ENCODE results near the gene GOLGA8B.
"Not testable (repeated sequence)": the region's sequence is repeated elsewhere in the genome, so short reads cannot be mapped to it uniquely, and the experiment has no call there.

Gene GOLGA8B, protein sequence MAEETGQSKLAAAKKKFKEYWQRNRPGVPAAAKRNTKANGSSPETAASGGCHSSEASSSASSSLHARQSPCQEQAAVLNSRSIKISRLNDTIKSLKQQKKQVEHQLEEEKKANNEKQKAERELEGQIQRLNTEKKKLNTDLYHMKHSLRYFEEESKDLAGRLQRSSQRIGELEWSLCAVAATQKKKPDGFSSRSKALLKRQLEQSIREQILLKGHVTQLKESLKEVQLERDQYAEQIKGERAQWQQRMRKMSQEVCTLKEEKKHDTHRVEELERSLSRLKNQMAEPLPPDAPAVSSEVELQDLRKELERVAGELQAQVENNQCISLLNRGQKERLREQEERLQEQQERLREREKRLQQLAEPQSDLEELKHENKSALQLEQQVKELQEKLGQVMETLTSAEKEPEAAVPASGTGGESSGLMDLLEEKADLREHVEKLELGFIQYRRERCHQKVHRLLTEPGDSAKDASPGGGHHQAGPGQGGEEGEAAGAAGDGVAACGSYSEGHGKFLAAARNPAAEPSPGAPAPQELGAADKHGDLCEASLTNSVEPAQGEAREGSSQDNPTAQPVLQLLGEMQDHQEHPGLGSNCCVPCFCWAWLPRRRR

GRCh38 chr15:34583399-34584329 lies at the start of gene GOLGA8B:
GOLGA8B (minus strand) TSS chr15:34583651; CDS start chr15:34535912, 47,739 bp downstream.
- Histone ChIP-seq H3K27ac (ENCODE audit: low read depth, low read length) (peak within 1 kb of the TSS; percentile 45; the same call in 1 of the 2 replicates), H3K4me3 (ENCODE audit: insufficient read depth, low read length, poor library complexity, severe bottlenecking) (peak within 1 kb of the TSS; percentile 90), H3K9me2 (replicated peaks; ENCODE audit: insufficient read depth, low read length) (no peaks in the 10 kb centered on the region), H3K79me2 (ENCODE audit: insufficient read depth, low read length) (peaks cover 25% of the 10 kb centered on the region), H4K20me1 (ENCODE audit: low read depth, low read length) (no peaks in the 10 kb centered on the region), H3K4me2 (ENCODE audit: low read depth, low read length, poor library complexity, severe bottlenecking) (peak within 1 kb of the TSS; percentile 61), H2AFZ (ENCODE audit: low read depth, low read length, severe bottlenecking) (peak within 1 kb of the TSS; percentile 100), H3K9ac (ENCODE audit: low read length) (peak within 1 kb of the TSS; percentile 97), H3F3A (ENCODE audit: insufficient read depth) (no peaks in the 10 kb centered on the region), H3K9me3 (ENCODE audit: insufficient read depth, low read length) (no peaks in the 10 kb centered on the region), H3K27me3 (ENCODE audit: low read length) (no peaks in the 10 kb centered on the region), H3K36me3 (ENCODE audit: low read length) (no peaks in the 10 kb centered on the region)
- no peak for TF ChIP-seq EZH2phosphoT487 (conservative IDR thresholded peaks at IDR 0.05; ENCODE audit: low read length)
- TF ChIP-seq CTCF (IDR thresholded peaks at IDR 0.05; ENCODE audit: insufficient read depth, low read length, poor library complexity, severe bottlenecking) = no peak

- not testable (repeated sequence) for H2AFZ ChIP-seq (ENCODE audit: low read depth, low read length, severe bottlenecking); H3F3A ChIP-seq (ENCODE audit: insufficient read depth); H3K4me2 ChIP-seq (ENCODE audit: low read depth, low read length, poor library complexity, severe bottlenecking); H3K9me3 ChIP-seq (ENCODE audit: insufficient read depth, low read length); H3K4me3 ChIP-seq (ENCODE audit: insufficient read depth, low read length, poor library complexity, severe bottlenecking); H3K79me2 ChIP-seq (ENCODE audit: insufficient read depth, low read length); H4K20me1 ChIP-seq (ENCODE audit: low read depth, low read length); H3K27ac ChIP-seq (ENCODE audit: low read depth, low read length); H3K9ac ChIP-seq (ENCODE audit: low read length); H3K9me2 ChIP-seq (replicated peaks; ENCODE audit: insufficient read depth, low read length); H3K27me3 ChIP-seq (ENCODE audit: low read length); H3K36me3 ChIP-seq (ENCODE audit: low read length)
Observed at GRCh38 chr15:34633165-34633564, 49.7 kb upstream of the GOLGA8B start.

- H3F3A ChIP-seq (ENCODE audit: insufficient read depth) = no peaks in the 10 kb centered on the region
- no peaks in the 10 kb centered on the region for H3K27me3 ChIP-seq (ENCODE audit: low read length)
- H3K79me2 ChIP-seq (ENCODE audit: insufficient read depth, low read length) = no peaks in the 10 kb centered on the region
- H2AFZ ChIP-seq (ENCODE audit: low read depth, low read length, severe bottlenecking) = no peak overlapping the region
- H4K20me1 ChIP-seq (ENCODE audit: low read depth, low read length) = no peaks in the 10 kb centered on the region
- H3K9ac ChIP-seq (ENCODE audit: low read length) = no peak overlapping the region
- TF ChIP-seq EZH2phosphoT487 (conservative IDR thresholded peaks at IDR 0.05; ENCODE audit: low read length) (no peak), CTCF (IDR thresholded peaks at IDR 0.05; ENCODE audit: insufficient read depth, low read length, poor library complexity, severe bottlenecking) (no peak)
- no peaks in the 10 kb centered on the region for H3K9me3 ChIP-seq (ENCODE audit: insufficient read depth, low read length)
- H3K4me2 ChIP-seq (ENCODE audit: low read depth, low read length, poor library complexity, severe bottlenecking) = no peak overlapping the region
- H3K36me3 ChIP-seq (ENCODE audit: low read length) = no peaks in the 10 kb centered on the region
- H3K9me2 ChIP-seq (replicated peaks; ENCODE audit: insufficient read depth, low read length) = no peaks in the 10 kb centered on the region
- no peak overlapping the region for H3K4me3 ChIP-seq (ENCODE audit: insufficient read depth, low read length, poor library complexity, severe bottlenecking)
- no peak overlapping the region for H3K27ac ChIP-seq (ENCODE audit: low read depth, low read length)
Observed at GRCh38 chr15:34628577-34629152, 45.2 kb upstream of the GOLGA8B start.
